Measurements from ENCODE around the gene ATP5F1D. TPM values are rescaled to one million over a fixed set of nuclear protein-coding genes. Genes with fewer than 3 reads are reported as not detected.
A peak's percentile ranks its signal among the peaks of the same experiment; 100 is the strongest.

Gene ATP5F1D
- total RNA-seq, 2 experiments from 2014 or later, result 209 to 222 TPM

GRCh38 chr19:1283917-1284292 lies 42.4 kb downstream of the ATP5F1D start:
- Mint-ChIP-seq H3K27me3 (ENCODE audit: low read depth) (peaks cover 22% of the 10 kb centered on the region), H3K36me3 (ENCODE audit: low read depth) (peaks cover 13% of the 10 kb centered on the region), H3K9me3 (ENCODE audit: insufficient read depth) (no peaks in the 10 kb centered on the region), H3K27ac (no peak overlapping the region), H3K4me3 (no peak overlapping the region), H3K4me1 (ENCODE audit: low read depth) (peaks cover 17% of the 10 kb centered on the region)
- CTCF ChIA-PET, result interaction anchor here (1.7 kb wide), 1 partner anchor 8 kb away, joined by 3 read pairs; no protein-coding TSS in a partner anchor
- DNase-seq, result no peak
- no peak for ATAC-seq
- POLR2A ChIA-PET, result interaction anchor here (3.1 kb wide), 1 partner anchor 15 kb away, joined by 9 read pairs; the partner anchor contains the start of gene CIRBP

DNA sequence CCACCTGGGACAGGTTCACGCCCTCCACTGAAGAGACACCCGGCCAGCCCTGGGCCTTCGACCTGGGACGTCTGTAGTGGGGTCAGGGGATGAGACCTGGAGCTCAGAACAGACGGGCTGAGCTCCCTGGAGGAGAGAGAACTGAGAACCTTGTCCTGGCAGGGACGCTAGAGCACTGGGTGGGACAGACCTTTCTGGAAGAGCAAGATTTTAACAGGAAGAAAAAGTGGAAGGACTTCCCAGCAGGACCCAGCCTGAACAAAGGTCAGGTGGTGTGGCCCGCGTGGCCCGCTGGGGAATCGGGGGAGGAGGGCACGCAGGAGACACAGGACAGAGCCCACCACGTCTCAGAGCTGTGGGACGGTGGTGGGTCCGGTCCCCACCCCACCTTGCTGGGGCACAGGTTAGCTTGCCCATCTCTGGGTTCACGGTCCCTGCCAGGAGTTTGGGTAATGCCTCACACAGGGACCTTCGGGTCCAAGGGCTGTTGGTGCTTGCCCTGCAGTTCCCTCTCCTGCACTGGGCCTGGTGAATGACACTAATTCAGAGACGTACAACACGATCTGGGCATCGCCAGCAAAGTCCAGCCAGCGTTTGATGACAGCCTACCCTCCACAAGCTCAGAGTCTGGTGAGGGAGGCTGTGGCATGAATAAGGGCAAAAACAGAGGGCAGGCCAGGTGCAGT lies 42.9 kb downstream of the ATP5F1D start:
- H3K4me1 Mint-ChIP-seq (ENCODE audit: low read depth), result peaks cover 17% of the 10 kb centered on the region
- POLR2A ChIA-PET, result interaction anchor here (0.6 to 3.1 kb wide), 2 partner anchors 15 to 1927 kb away, joined by 3 to 9 read pairs; partner anchors contain the start of gene CIRBP
- CTCF ChIA-PET, result interaction anchor here (1.7 kb wide), 1 partner anchor 8 kb away, joined by 3 read pairs; no protein-coding TSS in a partner anchor
- H3K27ac Mint-ChIP-seq, result no peak overlapping the region
- no peak for DNase-seq
- peaks cover 10% of the 10 kb centered on the region for H3K36me3 Mint-ChIP-seq (ENCODE audit: low read depth)
- ATAC-seq, result no peak
- H3K9me3 Mint-ChIP-seq (ENCODE audit: insufficient read depth), result no peaks in the 10 kb centered on the region
- no peak overlapping the region for H3K4me3 Mint-ChIP-seq
- H3K27me3 Mint-ChIP-seq (ENCODE audit: low read depth), result peaks cover 25% of the 10 kb centered on the region

GRCh38 chr19:1284979-1285736 lies 43.6 kb downstream of the ATP5F1D start:
- Mint-ChIP-seq H3K4me3 (no peak overlapping the region), H3K27me3 (ENCODE audit: low read depth) (peaks cover 25% of the 10 kb centered on the region), H3K4me1 (ENCODE audit: low read depth) (peaks cover 10% of the 10 kb centered on the region), H3K27ac (no peak overlapping the region), H3K9me3 (ENCODE audit: insufficient read depth) (no peaks in the 10 kb centered on the region), H3K36me3 (ENCODE audit: low read depth) (peaks cover 3% of the 10 kb centered on the region)
- no peak for ATAC-seq
- CTCF ChIA-PET, result interaction anchor here (1.7 kb wide), 1 partner anchor 9 kb away, joined by 3 read pairs; no protein-coding TSS in a partner anchor
- DNase-seq, result no peak
- POLR2A ChIA-PET, result interaction anchor here (0.6 to 3.1 kb wide), 2 partner anchors 16 to 1926 kb away, joined by 3 to 9 read pairs; partner anchors contain the start of gene CIRBP

DNA sequence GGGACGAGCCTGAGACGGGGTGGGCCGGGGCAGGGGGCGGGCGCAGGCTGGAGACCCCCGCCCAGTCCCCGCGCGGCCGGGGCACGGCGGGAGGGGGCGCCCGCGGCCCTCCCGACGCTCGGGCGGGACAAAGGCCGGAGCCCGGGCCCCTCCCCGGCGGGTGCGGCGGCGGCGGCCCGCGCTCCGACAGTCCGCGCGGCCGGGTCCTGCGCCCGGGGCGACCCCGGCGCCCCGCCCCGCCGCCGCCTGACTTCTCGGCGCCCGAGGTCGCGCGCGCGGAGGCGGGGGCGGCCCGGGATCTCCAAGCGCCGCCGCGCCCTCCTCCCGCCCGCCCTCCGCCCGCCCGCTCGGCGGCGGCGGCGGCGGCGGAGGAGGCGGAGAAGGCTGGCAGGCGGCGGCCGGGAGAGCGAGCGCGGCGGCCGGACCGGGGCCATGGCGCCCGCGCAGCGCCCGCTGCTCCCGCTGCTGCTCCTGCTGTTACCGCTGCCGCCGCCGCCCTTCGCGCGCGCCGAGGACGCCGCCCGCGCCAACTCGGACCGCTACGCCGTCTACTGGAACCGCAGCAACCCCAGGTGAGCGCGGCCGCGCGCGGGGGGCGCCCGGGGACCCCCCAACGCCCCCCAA lies 44.3 kb downstream of the ATP5F1D start, which contains the start of gene EFNA2:
Gene EFNA2, plus strand, starts transcription at position 137 of the 624 bp plus-strand sequence. Its CDS starts 296 bp downstream, at position 433.
- ChIA-PET POLR2A (no interaction called here), CTCF (no interaction called here)
- Mint-ChIP-seq H3K27ac (no peak within 1 kb of the TSS), H3K4me3 (peak within 1 kb of the TSS; percentile 36), H3K4me1 (ENCODE audit: low read depth) (peaks cover 10% of the 10 kb centered on the region), H3K9me3 (ENCODE audit: insufficient read depth) (no peaks in the 10 kb centered on the region), H3K36me3 (ENCODE audit: low read depth) (no peaks in the 10 kb centered on the region), H3K27me3 (ENCODE audit: low read depth) (peaks cover 25% of the 10 kb centered on the region)
- DNase-seq (no peak), ATAC-seq (no peak)

- CTCF ChIA-PET, result no interaction called here
- POLR2A ChIA-PET, result no interaction called here
- Mint-ChIP-seq H3K27ac (no peak overlapping the region), H3K27me3 (ENCODE audit: low read depth) (peaks cover 25% of the 10 kb centered on the region), H3K36me3 (ENCODE audit: low read depth) (no peaks in the 10 kb centered on the region), H3K4me3 (peak overlapping the region; percentile 36), H3K4me1 (ENCODE audit: low read depth) (peaks cover 8% of the 10 kb centered on the region), H3K9me3 (ENCODE audit: insufficient read depth) (no peaks in the 10 kb centered on the region)
- DNase-seq, result no peak
- no peak for ATAC-seq
Observed at GRCh38 chr19:1286487-1287353, 45.2 kb downstream of the ATP5F1D start.

DNA sequence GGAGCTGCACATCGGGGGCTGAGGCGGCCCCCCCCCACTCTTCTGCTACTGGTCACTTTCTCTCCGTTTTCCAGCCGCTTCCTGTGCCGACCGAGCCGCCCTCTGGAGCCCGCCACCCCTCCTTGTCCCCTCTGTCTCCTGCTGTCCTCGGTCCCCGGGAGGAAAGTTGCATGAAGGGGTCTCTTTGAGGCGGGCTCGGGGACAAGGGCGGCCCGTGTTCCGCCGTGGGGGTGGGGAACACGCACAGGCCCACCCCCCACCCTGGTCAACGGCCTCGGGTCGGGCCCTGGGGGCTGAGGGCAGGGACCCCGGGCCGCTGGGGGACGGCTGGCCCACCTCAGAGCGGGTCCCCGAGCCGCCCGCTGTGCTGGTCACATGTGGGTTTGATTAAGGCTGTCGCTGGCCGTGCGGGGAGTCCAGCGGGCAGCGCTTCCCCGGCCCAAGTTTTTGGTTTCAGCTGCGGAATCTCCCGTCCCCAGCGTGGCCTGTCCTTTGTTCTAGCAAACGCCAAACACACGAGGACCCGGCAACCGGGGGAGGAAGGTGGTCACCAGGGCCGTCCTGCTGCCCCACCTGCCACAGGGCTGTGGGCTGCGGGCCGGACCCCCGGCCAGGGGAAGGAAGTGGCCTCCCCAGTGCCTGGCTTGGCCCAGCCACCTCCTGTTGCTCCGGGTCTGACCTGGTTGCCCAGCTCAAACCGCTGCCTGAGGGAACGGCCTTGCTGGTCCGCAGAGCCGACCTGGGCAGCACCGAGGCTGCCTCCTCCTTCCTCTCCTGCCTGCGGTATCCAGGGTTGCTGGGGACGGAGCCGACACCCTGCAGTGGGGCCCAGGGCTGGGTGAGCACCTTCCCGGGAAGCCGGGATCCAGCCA lies 46.0 kb downstream of the ATP5F1D start:
- Mint-ChIP-seq H3K27me3 (ENCODE audit: low read depth) (peaks cover 25% of the 10 kb centered on the region), H3K4me1 (ENCODE audit: low read depth) (peaks cover 7% of the 10 kb centered on the region), H3K4me3 (no peak overlapping the region), H3K27ac (no peak overlapping the region), H3K9me3 (ENCODE audit: insufficient read depth) (no peaks in the 10 kb centered on the region), H3K36me3 (ENCODE audit: low read depth) (no peaks in the 10 kb centered on the region)
- ChIA-PET POLR2A (no interaction called here), CTCF (no interaction called here)
- no peak for ATAC-seq
- no peak for DNase-seq

GRCh38 chr19:1288226-1288612 lies 46.7 kb downstream of the ATP5F1D start:
- no peaks in the 10 kb centered on the region for H3K36me3 Mint-ChIP-seq (ENCODE audit: low read depth)
- no peak for DNase-seq
- POLR2A ChIA-PET, result no interaction called here
- H3K27me3 Mint-ChIP-seq (ENCODE audit: low read depth), result peaks cover 25% of the 10 kb centered on the region
- no peak overlapping the region for H3K27ac Mint-ChIP-seq
- no peaks in the 10 kb centered on the region for H3K9me3 Mint-ChIP-seq (ENCODE audit: insufficient read depth)
- no peak for ATAC-seq
- CTCF ChIA-PET, result no interaction called here
- H3K4me1 Mint-ChIP-seq (ENCODE audit: low read depth), result peaks cover 7% of the 10 kb centered on the region
- no peak overlapping the region for H3K4me3 Mint-ChIP-seq

DNA sequence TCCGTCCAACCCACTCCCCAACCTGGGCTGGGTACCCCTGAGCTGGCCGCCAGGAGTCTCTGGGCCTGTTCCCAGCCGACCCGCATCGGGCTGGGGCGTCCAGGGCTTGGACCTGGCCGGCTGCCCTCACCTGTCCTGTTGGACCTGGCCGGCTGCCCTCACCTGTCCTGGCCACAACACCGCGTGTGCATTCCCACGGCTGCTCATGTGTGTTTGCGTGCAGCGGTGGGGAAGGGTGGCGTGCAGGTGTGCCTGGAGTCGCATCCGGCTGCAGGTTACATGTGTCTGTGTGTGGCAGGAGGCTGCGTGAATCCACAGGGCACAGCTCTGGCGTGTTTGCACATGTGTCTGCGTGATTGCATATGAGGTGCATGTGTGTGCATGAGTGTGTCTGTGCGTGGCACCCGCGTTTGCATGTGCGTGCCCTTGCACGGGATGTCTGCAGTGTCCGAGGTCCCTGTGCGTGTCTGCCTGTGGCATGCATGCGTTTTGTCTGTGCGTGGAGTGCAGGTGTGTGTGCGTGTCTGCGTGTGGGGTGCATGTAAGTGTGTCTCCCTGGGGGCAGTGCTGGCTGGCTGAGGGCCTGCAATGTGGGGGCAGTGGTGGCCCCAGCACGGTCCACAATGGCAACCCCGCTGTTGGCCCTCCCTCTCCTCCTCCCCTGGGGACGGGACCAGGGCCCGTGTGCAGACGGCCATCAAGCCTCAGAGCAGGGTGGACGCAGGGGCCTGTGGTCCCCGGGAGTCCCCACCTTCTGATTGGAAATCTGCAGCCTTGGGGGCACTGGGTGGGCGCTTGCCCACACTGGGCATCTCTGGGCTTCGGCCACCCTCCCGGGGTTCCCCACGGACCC lies 47.5 kb downstream of the ATP5F1D start:
- CTCF ChIA-PET, result no interaction called here
- peaks cover 25% of the 10 kb centered on the region for H3K27me3 Mint-ChIP-seq (ENCODE audit: low read depth)
- H3K27ac Mint-ChIP-seq, result no peak overlapping the region
- H3K36me3 Mint-ChIP-seq (ENCODE audit: low read depth), result no peaks in the 10 kb centered on the region
- H3K9me3 Mint-ChIP-seq (ENCODE audit: insufficient read depth), result no peaks in the 10 kb centered on the region
- no peak overlapping the region for H3K4me3 Mint-ChIP-seq
- peaks cover 7% of the 10 kb centered on the region for H3K4me1 Mint-ChIP-seq (ENCODE audit: low read depth)
- DNase-seq (no peak), ATAC-seq (no peak)
- POLR2A ChIA-PET, result no interaction called here

- no peak overlapping the region for H3K27ac Mint-ChIP-seq
- POLR2A ChIA-PET, result no interaction called here
- peaks cover 7% of the 10 kb centered on the region for H3K4me1 Mint-ChIP-seq (ENCODE audit: low read depth)
- CTCF ChIA-PET, result no interaction called here
- H3K27me3 Mint-ChIP-seq (ENCODE audit: low read depth), result peaks cover 19% of the 10 kb centered on the region
- DNase-seq (no peak), ATAC-seq (no peak)
- H3K9me3 Mint-ChIP-seq (ENCODE audit: insufficient read depth), result no peaks in the 10 kb centered on the region
- H3K4me3 Mint-ChIP-seq, result no peak overlapping the region
- H3K36me3 Mint-ChIP-seq (ENCODE audit: low read depth), result no peaks in the 10 kb centered on the region
Observed at GRCh38 chr19:1289686-1290025, 48.1 kb downstream of the ATP5F1D start.

- DNase-seq (no peak), ATAC-seq (no peak)
- H3K36me3 Mint-ChIP-seq (ENCODE audit: low read depth), result no peaks in the 10 kb centered on the region
- POLR2A ChIA-PET, result no interaction called here
- H3K27me3 Mint-ChIP-seq (ENCODE audit: low read depth), result peaks cover 13% of the 10 kb centered on the region
- no peak overlapping the region for H3K4me3 Mint-ChIP-seq
- CTCF ChIA-PET, result no interaction called here
- peaks cover 2% of the 10 kb centered on the region for H3K4me1 Mint-ChIP-seq (ENCODE audit: low read depth)
- H3K9me3 Mint-ChIP-seq (ENCODE audit: insufficient read depth), result no peaks in the 10 kb centered on the region
- H3K27ac Mint-ChIP-seq, result no peak overlapping the region
Observed at GRCh38 chr19:1290196-1290702, 48.7 kb downstream of the ATP5F1D start.
